SK-N-SH (cell line): ENCODE data around the gene ELP4. TPM values are rescaled to one million over a fixed set of nuclear protein-coding genes. Genes with fewer than 3 reads are reported as not detected.

Source experiments
- CTCF ChIA-PET: fragments of 300-600, 350-600 bp; formaldehyde crosslinking; extraction: SDS; loops from one replicate; lab custom pipeline; 2021; lab: Yijun Ruan, JAX
- POLR2A ChIA-PET: fragments of 350-600 bp; sonication (Branson Sonifier 250); formaldehyde crosslinking; extraction: SDS; loops from one replicate; lab custom pipeline; 2020; ENCODE audit warnings: antibody characterized with exemption, inconsistent platforms; lab: Yijun Ruan, JAX
- DNase-seq: peaks from one replicate; pipeline ENCODE4 v3.0.0; 2012
- H2AFZ ChIP-seq: fragments of 200-600 bp; sonication (generic); 2 replicates; pipeline ENCODE4 v1.8.1; 2016; ENCODE audit warnings: antibody characterized with exemption, mild to moderate bottlenecking, low read depth
- H3F3A ChIP-seq: fragments of 200-600 bp; sonication (generic); replicated peaks from 2 replicates; pipeline ENCODE3; 2016; ENCODE audit warnings: antibody characterized with exemption, mild to moderate bottlenecking; ENCODE audit not compliant: insufficient read depth
- H3K27ac ChIP-seq, 2 experiments: fragments of 200-500 bp in 1 of 2; fragments of 200-600 bp in 1 of 2; sonication (Bioruptor generic) in 1 of 2; sonication (generic), shearing (Covaris generic) in 1 of 2; 2 replicates each; pipeline versions ENCODE4 v1.5.1 to v1.6.1; 2014 to 2016; ENCODE audit warnings: low read depth in 2 of 2, inconsistent platforms in 1 of 2, low read length in 1 of 2, mild to moderate bottlenecking in 1 of 2, mixed read lengths in 1 of 2
- H3K27me3 ChIP-seq: fragments of 200-600 bp; sonication (generic), shearing (Covaris generic); 2 replicates; pipeline ENCODE4 v1.6.1; 2016; ENCODE audit warnings: mixed run types; ENCODE audit not compliant: insufficient read depth
- H3K36me3 ChIP-seq, 2 experiments: fragments of 200-500 bp in 1 of 2; fragments of 200-600 bp in 1 of 2; sonication (Bioruptor generic) in 1 of 2; sonication (generic) in 1 of 2; replicated peaks in 1 of 2; 2 replicates each; pipeline versions ENCODE3 to v1.5.1; 2014 to 2016; ENCODE audit warnings: low read length in 1 of 2, mild to moderate bottlenecking in 1 of 2; ENCODE audit not compliant: insufficient read depth in 2 of 2, control insufficient read depth in 1 of 2
- H3K4me1 ChIP-seq, 2 experiments: fragments of 200-500 bp in 1 of 2; fragments of 200-600 bp in 1 of 2; sonication (Bioruptor generic) in 1 of 2; sonication (generic), shearing (Covaris generic) in 1 of 2; 2 replicates each; pipeline versions ENCODE4 v1.5.1 to v1.6.1; 2014 to 2016; ENCODE audit warnings: low read depth in 1 of 2, low read length in 1 of 2, mixed run types in 1 of 2; ENCODE audit not compliant: insufficient read depth in 2 of 2, control insufficient read depth in 1 of 2
- H3K4me2 ChIP-seq: fragments of 200-600 bp; sonication (generic), shearing (Covaris generic); 2 replicates; pipeline ENCODE4 v1.6.1; 2017; ENCODE audit warnings: mixed run types
- H3K4me3 ChIP-seq, 2 experiments: fragments of 200-500 bp in 1 of 2; fragments of 200-600 bp in 1 of 2; sonication (Bioruptor generic) in 1 of 2; sonication (generic), shearing (Covaris generic) in 1 of 2; 2 replicates each; pipeline versions ENCODE4 v1.5.1 to v1.8.1; 2014 to 2016; ENCODE audit warnings: low read depth in 2 of 2, inconsistent platforms in 1 of 2, low read length in 1 of 2, mild to moderate bottlenecking in 1 of 2, mixed read lengths in 1 of 2, moderate library complexity in 1 of 2
- H3K79me2 ChIP-seq: fragments of 200-600 bp; sonication (generic); 2 replicates; pipeline ENCODE4 v1.8.1; 2017; ENCODE audit warnings: mild to moderate bottlenecking; ENCODE audit not compliant: insufficient read depth
- H3K9ac ChIP-seq: fragments of 200-600 bp; sonication (generic); 2 replicates; pipeline ENCODE4 v1.6.1; 2017; ENCODE audit warnings: mixed run types
- H3K9me2 ChIP-seq: fragments of 200-600 bp; sonication (generic); 2 replicates; pipeline ENCODE4 v1.6.1; 2017; ENCODE audit warnings: mixed run types
- H3K9me3 ChIP-seq: fragments of 200-600 bp; sonication (generic); 2 replicates; pipeline ENCODE4 v1.6.1; 2017; ENCODE audit warnings: mixed run types, mild to moderate bottlenecking, moderate library complexity
- H4K20me1 ChIP-seq: fragments of 200-600 bp; sonication (generic); 2 replicates; pipeline ENCODE4 v1.6.1; 2017; ENCODE audit warnings: mild to moderate bottlenecking, mixed run types; ENCODE audit not compliant: insufficient read depth
- ELF1 ChIP-seq: IDR thresholded peaks from 2 replicates; pipeline ENCODE4 v1.4.0; 2012
- EP300 ChIP-seq, 2 experiments: IDR thresholded peaks; 2 replicates each; pipeline versions ENCODE4 v1.4.0 to v1.6.1; 2012; ENCODE audit warnings: borderline replicate concordance in 1 of 2, low read depth in 1 of 2, low read length in 1 of 2
- EZH2phosphoT487 ChIP-seq: fragments of 200-600 bp; sonication (generic); IDR thresholded peaks from 2 replicates; pipeline ENCODE4 v1.6.1; 2017; ENCODE audit warnings: low read depth, mixed run types, mild to moderate bottlenecking, antibody characterized with exemption, moderate library complexity, borderline replicate concordance
- FOSL2 ChIP-seq: IDR thresholded peaks from 2 replicates; pipeline ENCODE4 v1.4.0; 2012; ENCODE audit warnings: low read depth, mild to moderate bottlenecking, moderate library complexity, borderline replicate concordance
- GABPA ChIP-seq: IDR thresholded peaks from 2 replicates; pipeline ENCODE4 v1.4.0; 2012; ENCODE audit warnings: low read depth, mild to moderate bottlenecking
- GATA2 ChIP-seq: sonication (generic); formaldehyde crosslinking; IDR thresholded peaks from 2 replicates; pipeline ENCODE4 v1.5.0; 2020; ENCODE audit warnings: mild to moderate bottlenecking, missing genetic modification reagents
- JUND ChIP-seq: IDR thresholded peaks from 2 replicates; pipeline ENCODE4 v1.4.0; 2012
- POLR2AphosphoS5 ChIP-seq: IDR thresholded peaks from 2 replicates; pipeline ENCODE4 v1.6.1; 2012; ENCODE audit warnings: low read depth, low read length
- RCOR1 ChIP-seq: fragments of 150-350 bp; IDR thresholded peaks from 2 replicates; pipeline ENCODE4 v1.6.1; 2017; ENCODE audit warnings: antibody characterized with exemption, low read length
- SMC3 ChIP-seq: IDR thresholded peaks from 2 replicates; pipeline ENCODE4 v1.6.1; 2012; ENCODE audit warnings: low read depth, low read length, improper control_type of control experiment
- WGBS: methylation state at CpG from one replicate; pipeline ENCODE4 v1.1.6; 2017; ENCODE audit warnings: low lambda C conversion rate; 5-methylcytosine and 5-hydroxymethylcytosine counted together
- polyA plus RNA-seq, 3 experiments: library from polyadenylated mRNA; depleted of rRNA; stranded (reverse); fragments of >200 nt; gene quantifications; 2 replicates each; pipeline ENCODE4 v1.2.3, GENCODE V29; 2012
- TF ChIP-seq, protein P1 (sequence below): fragments of 200-600 bp; sonication (generic); IDR thresholded peaks from 2 replicates; pipeline ENCODE4 v1.6.1; 2017; ENCODE audit warnings: antibody characterized with exemption, mild to moderate bottlenecking, moderate library complexity
- TF ChIP-seq, protein P2 (sequence below): IDR thresholded peaks from 2 replicates; pipeline ENCODE4; 2012
- TF ChIP-seq, protein P3 (sequence below): fragments of 150-350 bp; IDR thresholded peaks from 2 replicates; pipeline ENCODE4 v1.6.1; 2017; ENCODE audit warnings: antibody characterized with exemption, low read length, low read depth, borderline replicate concordance

The ELP4 gene
- polyA plus RNA-seq, 1 of the 3 experiments (the other 2 are of a cell fraction): 7.0 TPM

DNA sequence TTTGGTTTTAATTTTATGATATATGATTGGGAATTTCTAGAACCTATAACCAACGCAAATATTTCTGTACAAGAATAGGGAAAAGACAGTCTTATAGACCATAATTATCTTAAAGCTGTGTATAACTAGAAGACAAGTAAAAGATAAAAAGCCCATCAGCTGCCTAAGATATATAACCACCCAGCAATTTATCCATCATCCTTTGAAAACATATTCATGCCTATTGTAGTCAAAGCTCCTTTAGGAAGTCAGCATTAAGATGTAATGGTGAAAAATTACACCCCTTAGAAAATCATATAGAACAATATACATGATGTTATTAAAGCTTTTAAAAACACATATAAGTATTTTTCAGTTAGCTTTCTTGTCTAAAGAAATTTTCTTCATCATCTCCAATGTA lies 46.4 kb downstream of the ELP4 start (continued):
- TF ChIP-seq, protein P1, sequence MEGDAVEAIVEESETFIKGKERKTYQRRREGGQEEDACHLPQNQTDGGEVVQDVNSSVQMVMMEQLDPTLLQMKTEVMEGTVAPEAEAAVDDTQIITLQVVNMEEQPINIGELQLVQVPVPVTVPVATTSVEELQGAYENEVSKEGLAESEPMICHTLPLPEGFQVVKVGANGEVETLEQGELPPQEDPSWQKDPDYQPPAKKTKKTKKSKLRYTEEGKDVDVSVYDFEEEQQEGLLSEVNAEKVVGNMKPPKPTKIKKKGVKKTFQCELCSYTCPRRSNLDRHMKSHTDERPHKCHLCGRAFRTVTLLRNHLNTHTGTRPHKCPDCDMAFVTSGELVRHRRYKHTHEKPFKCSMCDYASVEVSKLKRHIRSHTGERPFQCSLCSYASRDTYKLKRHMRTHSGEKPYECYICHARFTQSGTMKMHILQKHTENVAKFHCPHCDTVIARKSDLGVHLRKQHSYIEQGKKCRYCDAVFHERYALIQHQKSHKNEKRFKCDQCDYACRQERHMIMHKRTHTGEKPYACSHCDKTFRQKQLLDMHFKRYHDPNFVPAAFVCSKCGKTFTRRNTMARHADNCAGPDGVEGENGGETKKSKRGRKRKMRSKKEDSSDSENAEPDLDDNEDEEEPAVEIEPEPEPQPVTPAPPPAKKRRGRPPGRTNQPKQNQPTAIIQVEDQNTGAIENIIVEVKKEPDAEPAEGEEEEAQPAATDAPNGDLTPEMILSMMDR: no peak
- TF ChIP-seq POLR2AphosphoS5: no peak
- TF ChIP-seq, all 33 proteins: peak for 0

DNA sequence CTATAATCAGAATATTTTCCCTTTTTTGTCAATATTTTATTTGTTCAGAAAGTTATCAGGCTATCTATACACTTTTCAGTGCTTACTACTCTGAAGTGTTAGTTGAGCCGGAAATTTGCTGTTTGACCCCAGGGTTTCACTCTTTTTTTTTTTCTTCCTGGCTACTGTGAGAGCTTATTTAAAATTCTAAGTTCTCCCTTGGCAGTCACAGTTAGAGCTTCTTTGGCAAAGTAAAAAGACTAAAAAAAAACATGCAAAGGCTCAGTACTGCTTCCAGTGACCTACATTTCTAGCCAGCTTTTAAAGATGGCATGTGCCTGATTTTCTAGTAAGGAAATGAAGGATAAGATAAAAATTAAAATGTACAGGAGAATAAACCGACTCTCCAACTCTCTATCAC lies 48.4 kb downstream of the ELP4 start:
- no peak for DNase-seq
- H3K36me3 ChIP-seq: no peaks in the 10 kb centered on the region
- H3K79me2 ChIP-seq: no peaks in the 10 kb centered on the region
- ChIA-PET POLR2A (no interaction called here), CTCF (no interaction called here)
- H3F3A ChIP-seq: peaks cover 3% of the 10 kb centered on the region
- no peak overlapping the region for H2AFZ ChIP-seq
- H4K20me1 ChIP-seq: no peaks in the 10 kb centered on the region
- TF ChIP-seq GATA2 (CRISPR knock-in tag) (no peak), SMC3 (no peak), POLR2AphosphoS5 (no peak), ELF1 (no peak), EZH2phosphoT487 (no peak), JUND (no peak), GABPA (no peak), EP300 (IDR thresholded peaks at IDR 0.05; ENCODE audit: borderline replicate concordance in 1 of 2, low read depth in 1 of 2, low read length in 1 of 2) (no peak), FOSL2 (no peak), RCOR1 (no peak)
- TF ChIP-seq, protein P2, sequence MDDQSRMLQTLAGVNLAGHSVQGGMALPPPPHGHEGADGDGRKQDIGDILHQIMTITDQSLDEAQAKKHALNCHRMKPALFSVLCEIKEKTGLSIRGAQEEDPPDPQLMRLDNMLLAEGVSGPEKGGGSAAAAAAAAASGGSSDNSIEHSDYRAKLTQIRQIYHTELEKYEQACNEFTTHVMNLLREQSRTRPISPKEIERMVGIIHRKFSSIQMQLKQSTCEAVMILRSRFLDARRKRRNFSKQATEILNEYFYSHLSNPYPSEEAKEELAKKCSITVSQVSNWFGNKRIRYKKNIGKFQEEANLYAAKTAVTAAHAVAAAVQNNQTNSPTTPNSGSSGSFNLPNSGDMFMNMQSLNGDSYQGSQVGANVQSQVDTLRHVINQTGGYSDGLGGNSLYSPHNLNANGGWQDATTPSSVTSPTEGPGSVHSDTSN: no peak
- TF ChIP-seq, protein P3, sequence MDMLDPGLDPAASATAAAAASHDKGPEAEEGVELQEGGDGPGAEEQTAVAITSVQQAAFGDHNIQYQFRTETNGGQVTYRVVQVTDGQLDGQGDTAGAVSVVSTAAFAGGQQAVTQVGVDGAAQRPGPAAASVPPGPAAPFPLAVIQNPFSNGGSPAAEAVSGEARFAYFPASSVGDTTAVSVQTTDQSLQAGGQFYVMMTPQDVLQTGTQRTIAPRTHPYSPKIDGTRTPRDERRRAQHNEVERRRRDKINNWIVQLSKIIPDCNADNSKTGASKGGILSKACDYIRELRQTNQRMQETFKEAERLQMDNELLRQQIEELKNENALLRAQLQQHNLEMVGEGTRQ: no peak
- no peak overlapping the region for H3K4me2 ChIP-seq
- no peak overlapping the region for H3K4me3 ChIP-seq
- no peak overlapping the region for H3K9ac ChIP-seq
- no peaks in the 10 kb centered on the region; the same call in 1 of the 2 replicates for H3K9me3 ChIP-seq
- no peak overlapping the region for H3K27ac ChIP-seq
- H3K9me2 ChIP-seq: no peaks in the 10 kb centered on the region
- peaks cover 0 to 3% of the 10 kb centered on the region in 2 experiments; a peak in 1 of 4 replicates for H3K4me1 ChIP-seq
- H3K27me3 ChIP-seq: no peaks in the 10 kb centered on the region
- WGBS: 87% methylated on average over 2 of the region's 2 CpGs
